Neuronal stem cell (in vitro differentiated cells): ENCODE data around the gene TMED1.
"Not testable (repeated sequence)": the region's sequence is repeated elsewhere in the genome, so short reads cannot be mapped to it uniquely, and the experiment has no call there.

Experiments
- DNase-seq: peaks from one replicate; pipeline ENCODE4 v3.0.0-alpha.2; 2013; ENCODE audit warnings: low spot score
- H2AFZ ChIP-seq: one replicate; pipeline ENCODE4 v1.6.1; 2013; ENCODE audit warnings: mild to moderate bottlenecking, low read length, inconsistent platforms
- H2AK5ac ChIP-seq: 2 replicates; pipeline ENCODE4 v1.6.1; 2013; ENCODE audit warnings: low read depth, mild to moderate bottlenecking, inconsistent platforms, low read length, moderate library complexity, mixed read lengths
- H2BK120ac ChIP-seq: 2 replicates; pipeline ENCODE4 v1.6.1; 2013; ENCODE audit warnings: low read depth, mild to moderate bottlenecking, inconsistent platforms, low read length, moderate library complexity, mixed read lengths
- H2BK12ac ChIP-seq: one replicate; pipeline ENCODE4 v1.6.1; 2013; ENCODE audit warnings: low read length, inconsistent platforms
- H2BK15ac ChIP-seq: 2 replicates; pipeline ENCODE4 v1.6.1; 2013; ENCODE audit warnings: mild to moderate bottlenecking, low read length, inconsistent platforms, mixed read lengths
- H2BK5ac ChIP-seq: one replicate; pipeline ENCODE4 v1.6.1; 2013; ENCODE audit warnings: inconsistent platforms, mild to moderate bottlenecking, low read length, moderate library complexity
- H3K14ac ChIP-seq: one replicate; pipeline ENCODE4 v1.6.1; 2013; ENCODE audit warnings: low read length, inconsistent platforms
- H3K18ac ChIP-seq: 2 replicates; pipeline ENCODE4 v1.6.1; 2013; ENCODE audit warnings: low read length, inconsistent platforms
- H3K23ac ChIP-seq: 2 replicates; pipeline ENCODE4 v1.6.1; 2013; ENCODE audit warnings: low read depth, mild to moderate bottlenecking, mixed read lengths, low read length, inconsistent platforms; ENCODE audit not compliant: poor library complexity
- H3K27ac ChIP-seq: replicated peaks from 3 replicates; pipeline ENCODE4 v1.5.1; 2013; ENCODE audit warnings: low read length, inconsistent platforms
- H3K27me3 ChIP-seq, 3 experiments: 2 replicates each; pipeline ENCODE4 v1.6.1; 2013; ENCODE audit warnings: low read length in 3 of 3, mild to moderate bottlenecking in 2 of 3, inconsistent platforms in 1 of 3, low read depth in 1 of 3, mixed read lengths in 1 of 3, moderate library complexity in 1 of 3; ENCODE audit not compliant: control insufficient read depth in 3 of 3, insufficient read depth in 3 of 3
- H3K36me3 ChIP-seq, 2 donors: replicated peaks in 1 of 2; 2 replicates each; pipeline ENCODE4 v1.6.1; 2013; ENCODE audit warnings: low read length in 2 of 2; ENCODE audit not compliant: control insufficient read depth in 2 of 2, insufficient read depth in 2 of 2
- H3K4ac ChIP-seq: 2 replicates; pipeline ENCODE4 v1.6.1; 2013; ENCODE audit warnings: inconsistent platforms, mild to moderate bottlenecking, low read length, moderate library complexity
- H3K4me1 ChIP-seq, 2 donors: 1 replicate in 1 of 2; 2 replicates in 1 of 2; pipeline ENCODE4 v1.6.1; 2013; ENCODE audit warnings: low read length in 2 of 2, low read depth in 1 of 2; ENCODE audit not compliant: control insufficient read depth in 2 of 2, insufficient read depth in 1 of 2
- H3K4me2 ChIP-seq: one replicate; pipeline ENCODE4 v1.6.1; 2013; ENCODE audit warnings: mild to moderate bottlenecking, low read length, inconsistent platforms; ENCODE audit not compliant: insufficient read depth, poor library complexity, severe bottlenecking
- H3K4me3 ChIP-seq, 2 donors: 2 replicates each; pipeline ENCODE4 v1.5.1; 2013; ENCODE audit warnings: low read length in 2 of 2, mild to moderate bottlenecking in 2 of 2, inconsistent platforms in 1 of 2, moderate library complexity in 1 of 2
- H3K79me1 ChIP-seq: one replicate; pipeline ENCODE4 v1.6.1; 2013; ENCODE audit warnings: low read depth, mild to moderate bottlenecking, inconsistent platforms, low read length, moderate library complexity
- H3K9ac ChIP-seq: one replicate; pipeline ENCODE4 v1.6.1; 2013; ENCODE audit warnings: mild to moderate bottlenecking, low read depth, low read length, inconsistent platforms; ENCODE audit not compliant: poor library complexity
- H3K9me3 ChIP-seq, 2 donors: replicated peaks in 1 of 2; 2 replicates each; pipeline versions ENCODE3 to v1.6.1; 2013; ENCODE audit warnings: low read length in 2 of 2, mild to moderate bottlenecking in 2 of 2, inconsistent platforms in 1 of 2, low read depth in 1 of 2, mixed read lengths in 1 of 2, moderate library complexity in 1 of 2; ENCODE audit not compliant: control insufficient read depth in 2 of 2, insufficient read depth in 1 of 2
- H4K8ac ChIP-seq: one replicate; pipeline ENCODE4 v1.6.1; 2013; ENCODE audit warnings: low read depth, mild to moderate bottlenecking, inconsistent platforms, low read length, moderate library complexity
- H4K91ac ChIP-seq: one replicate; pipeline ENCODE4 v1.6.1; 2013; ENCODE audit warnings: low read length, low read depth, mild to moderate bottlenecking, inconsistent platforms; ENCODE audit not compliant: poor library complexity
- WGBS, 2 donors: extraction: QIAGEN DNeasy Blood & Tissue Kit; methylation state at CpG; one replicate each; pipeline ENCODE4 v1.1.7; 2013; ENCODE audit warnings: missing lambda C conversion rate in 2 of 2, mixed read lengths in 1 of 2; ENCODE audit not compliant: insufficient read length in 2 of 2, insufficient replicate concordance in 1 of 2; ENCODE audit errors: extremely low coverage in 2 of 2; 5-methylcytosine and 5-hydroxymethylcytosine counted together

The TMED1 gene

DNA sequence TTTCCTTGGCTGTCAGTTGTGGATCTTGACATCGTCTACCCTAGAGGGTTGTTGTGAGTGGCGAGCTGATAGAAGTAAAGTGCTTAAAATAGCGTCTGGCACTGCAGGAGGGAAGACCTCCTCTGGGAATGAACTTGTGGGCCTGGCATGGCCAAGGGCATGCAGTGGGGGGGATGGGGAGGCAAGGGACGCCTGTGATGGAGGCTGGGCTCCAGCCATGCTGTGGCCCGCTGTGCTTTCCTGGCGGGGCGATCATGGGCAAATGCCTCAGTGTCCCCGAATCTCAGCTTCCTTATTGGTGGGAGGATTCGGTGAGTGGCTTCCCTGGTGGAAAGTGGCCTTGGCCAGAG is 46.1 kb upstream of the TMED1 start:
- H2BK120ac ChIP-seq: no peak overlapping the region
- no peak overlapping the region for H2AFZ ChIP-seq
- peak overlapping the region; percentile 44 for H3K18ac ChIP-seq
- H3K27me3 ChIP-seq: no peaks in the 10 kb centered on the region
- H3K23ac ChIP-seq: no peak overlapping the region
- no peak for DNase-seq
- no peak overlapping the region for H3K14ac ChIP-seq
- H3K9ac ChIP-seq: no peak overlapping the region
- no peaks in the 10 kb centered on the region for H3K9me3 ChIP-seq
- H3K4me1 ChIP-seq: peaks cover 52% of the 10 kb centered on the region in 2 donors
- no peak overlapping the region for H2BK5ac ChIP-seq
- no peak overlapping the region for H4K91ac ChIP-seq
- H2BK15ac ChIP-seq: no peak overlapping the region
- WGBS, 2 donors: no CpG with 5 or more reads among the region's 9 CpGs
- no peak overlapping the region for H4K8ac ChIP-seq
- no peak overlapping the region for H2BK12ac ChIP-seq
- peaks cover 16% of the 10 kb centered on the region for H3K79me1 ChIP-seq
- H3K4me3 ChIP-seq: no peak overlapping the region
- H3K27ac ChIP-seq: peak overlapping the region; percentile 85
- peaks cover 4% of the 10 kb centered on the region in 2 donors for H3K36me3 ChIP-seq
- no peak overlapping the region for H3K4ac ChIP-seq
- H2AK5ac ChIP-seq: peak overlapping the region; percentile 16
- peak overlapping the region; percentile 47 for H3K4me2 ChIP-seq

DNA sequence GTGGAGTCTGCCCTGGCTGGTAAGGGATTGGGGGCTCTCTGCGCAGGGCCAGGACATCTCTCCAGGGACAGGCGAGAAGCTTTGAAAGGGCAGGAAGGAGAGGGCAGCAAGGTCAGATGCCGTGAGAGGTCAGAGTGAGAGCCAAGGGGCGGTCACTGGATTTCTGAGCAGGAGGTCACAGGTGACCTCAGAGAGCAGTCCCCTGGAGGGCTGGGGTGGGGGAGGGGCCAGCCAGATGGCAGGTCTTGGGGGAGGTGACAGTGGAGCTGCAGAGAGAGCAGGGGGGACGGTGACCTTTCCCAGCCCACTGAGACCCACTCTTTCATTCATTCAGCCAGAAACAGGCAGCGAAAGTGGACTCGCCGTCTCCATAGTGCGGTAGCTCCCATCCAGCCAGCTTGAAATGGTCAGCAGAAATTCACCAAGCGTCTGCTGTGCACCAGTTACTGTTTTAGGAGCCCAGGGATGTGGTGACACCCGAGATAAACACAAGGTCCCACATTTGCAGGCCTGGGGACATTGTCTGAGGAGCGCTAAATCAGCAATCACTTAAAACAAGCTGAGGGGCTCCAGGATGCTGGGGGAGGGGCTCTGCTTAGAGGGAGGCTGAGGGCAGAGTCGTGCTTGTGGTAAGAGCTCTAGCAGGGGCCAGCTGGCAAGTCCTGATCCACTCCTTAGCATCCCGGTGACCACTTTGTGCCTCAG is 45.5 kb upstream of the TMED1 start:
- Histone ChIP-seq H2BK15ac (no peak overlapping the region), H3K27me3 (no peaks in the 10 kb centered on the region), H3K4ac (no peak overlapping the region), H3K18ac (peak overlapping the region; percentile 38), H2BK5ac (no peak overlapping the region), H4K91ac (no peak overlapping the region), H3K9me3 (no peaks in the 10 kb centered on the region), H3K36me3 (peaks cover 4 to 9% of the 10 kb centered on the region in 2 donors), H3K4me2 (peak overlapping the region; percentile 47), H3K23ac (no peak overlapping the region), H3K27ac (peak overlapping the region; percentile 85), H3K9ac (no peak overlapping the region), H2BK120ac (no peak overlapping the region), H3K4me1 (peaks cover 49 to 52% of the 10 kb centered on the region in 2 donors), H3K14ac (no peak overlapping the region), H4K8ac (no peak overlapping the region), H3K79me1 (peaks cover 15% of the 10 kb centered on the region), H3K4me3 (no peak overlapping the region), H2BK12ac (no peak overlapping the region), H2AK5ac (peak overlapping the region; percentile 16), H2AFZ (no peak overlapping the region)
- peak; percentile 83 for DNase-seq
- WGBS, 2 donors: no CpG with 5 or more reads among the region's 14 CpGs

DNA sequence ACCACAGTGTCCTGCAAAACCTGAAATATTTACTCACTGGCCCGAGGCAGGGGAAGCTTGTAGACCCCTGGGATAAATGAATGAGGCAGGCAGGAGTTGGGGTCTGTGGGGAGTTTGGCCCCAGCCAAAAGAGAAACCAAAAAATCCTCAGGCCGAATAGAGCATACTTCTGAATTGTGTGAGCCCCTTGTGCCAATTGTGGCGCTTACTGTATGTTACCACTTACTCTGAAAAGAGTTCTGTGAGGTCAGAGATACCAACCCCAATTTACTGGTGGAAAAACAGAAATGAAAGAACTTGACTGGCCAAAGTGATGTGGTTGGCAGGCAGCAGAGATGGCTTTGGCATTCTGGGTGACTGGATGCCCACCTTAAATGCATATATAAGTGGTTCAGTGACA is 42.2 kb upstream of the TMED1 start:
- Histone ChIP-seq H3K4me3 (no peak overlapping the region), H3K36me3 (peaks cover 4 to 27% of the 10 kb centered on the region in 2 donors), H3K9me3 (no peaks in the 10 kb centered on the region), H3K18ac (no peak overlapping the region), H4K8ac (no peak overlapping the region), H3K4me2 (no peak overlapping the region), H2BK120ac (no peak overlapping the region), H3K4me1 (peaks cover 33 to 42% of the 10 kb centered on the region in 2 donors), H2BK15ac (no peak overlapping the region), H3K9ac (no peak overlapping the region), H4K91ac (no peak overlapping the region), H2BK12ac (no peak overlapping the region), H2AFZ (no peak overlapping the region), H3K4ac (no peak overlapping the region), H2BK5ac (no peak overlapping the region), H3K14ac (no peak overlapping the region), H3K27me3 (no peaks in the 10 kb centered on the region), H3K79me1 (peaks cover 18% of the 10 kb centered on the region), H3K27ac (no peak overlapping the region), H2AK5ac (no peak overlapping the region), H3K23ac (no peak overlapping the region)
- no peak for DNase-seq
- no CpG with 5 or more reads among the region's 3 CpGs for WGBS, 2 donors

DNA sequence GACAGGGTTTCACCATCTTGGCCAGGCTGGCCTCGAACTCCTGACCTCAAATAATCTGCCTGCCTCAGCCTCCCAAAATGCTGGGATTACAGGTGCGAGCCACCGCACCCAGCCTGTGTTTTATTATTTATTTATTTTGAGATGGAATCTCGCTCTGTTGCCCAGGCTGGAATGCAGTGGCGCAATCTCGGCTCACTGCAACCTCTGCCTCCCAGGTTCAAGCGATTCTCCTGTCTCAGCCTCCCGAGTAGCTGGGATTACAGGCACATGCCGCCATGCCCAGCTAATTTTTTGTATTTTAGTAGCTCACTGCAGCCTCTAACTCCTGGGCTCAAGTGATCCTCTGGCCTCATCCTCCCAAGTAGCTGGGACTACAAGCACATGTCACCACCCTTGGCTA is 41.6 kb upstream of the TMED1 start:
- H2BK12ac ChIP-seq, H2BK5ac ChIP-seq, H2BK120ac ChIP-seq, H3K4ac ChIP-seq, H3K4me2 ChIP-seq, H3K27ac ChIP-seq, DNase-seq, H3K4me3 ChIP-seq, H3K9ac ChIP-seq, H3K18ac ChIP-seq, H4K8ac ChIP-seq, H3K23ac ChIP-seq, H3K27me3 ChIP-seq, H2AFZ ChIP-seq, H3K9me3 ChIP-seq, H2BK15ac ChIP-seq, H3K14ac ChIP-seq, H2AK5ac ChIP-seq, H4K91ac ChIP-seq: not testable (repeated sequence)
- H3K79me1 ChIP-seq: peaks cover 12% of the 10 kb centered on the region
- peaks cover 30 to 36% of the 10 kb centered on the region in 2 donors for H3K4me1 ChIP-seq
- no CpG with 5 or more reads among the region's 9 CpGs for WGBS, 2 donors
- H3K36me3 ChIP-seq: peaks cover 2 to 27% of the 10 kb centered on the region in 2 donors
